Heart right ventricle (tissue), 16 donors: ENCODE data around the gene BCDIN3D. TPM values are rescaled to one million over a fixed set of nuclear protein-coding genes. Genes with fewer than 3 reads are reported as not detected.

Source experiments
- ATAC-seq, 8 donors: fragments of 200-7000 bp; cut with Tn5 transposase; one replicate each; pipeline ENCODE4 v1.9.1; 2020; ENCODE audit warnings: mild to moderate bottlenecking in 8 of 8, moderate library complexity in 8 of 8, moderate number of reproducible peaks in 1 of 8
- DNase-seq, 2 donors: peaks; one replicate each; pipeline ENCODE4 v3.0.0-alpha.2; 2020
- H3K27ac ChIP-seq, 10 donors: fragments of 200-600 bp; sonication (generic) in 2 of 10; one replicate each; pipeline versions ENCODE4 v1.5.0 to v1.8.0; 2020 to 2022; ENCODE audit warnings: mild to moderate bottlenecking in 3 of 10
- H3K27me3 ChIP-seq, 7 donors: fragments of 200-600 bp; one replicate each; pipeline ENCODE4 v1.8.0; 2021 to 2022; ENCODE audit warnings: mild to moderate bottlenecking in 2 of 7
- H3K36me3 ChIP-seq, 9 donors: fragments of 200-600 bp; sonication (generic) in 1 of 9; one replicate each; pipeline versions ENCODE4 v1.5.0 to v1.8.0; 2020 to 2022; ENCODE audit warnings: mild to moderate bottlenecking in 2 of 9
- H3K4me1 ChIP-seq, 9 donors: fragments of 200-600 bp; sonication (generic) in 1 of 9; one replicate each; pipeline versions ENCODE4 v1.5.0 to v1.8.0; 2020 to 2022; ENCODE audit warnings: mild to moderate bottlenecking in 4 of 9
- H3K4me3 ChIP-seq, 10 donors: fragments of 200-600 bp; sonication (generic) in 2 of 10; one replicate each; pipeline versions ENCODE4 v1.5.0 to v1.8.0; 2020 to 2022; ENCODE audit warnings: mild to moderate bottlenecking in 7 of 10, moderate library complexity in 2 of 10
- H3K9me3 ChIP-seq, 11 donors: fragments of 200-600 bp in 10 of 11; sonication (generic) in 2 of 11; one replicate each; pipeline versions ENCODE4 v1.5.0 to v1.8.0; 2013 to 2022; ENCODE audit warnings: mild to moderate bottlenecking in 2 of 11, control low read depth in 1 of 11, moderate library complexity in 1 of 11
- CTCF ChIP-seq, 9 donors: fragments of 200-600 bp; sonication (generic) in 2 of 9; IDR thresholded peaks; one replicate each; pipeline versions ENCODE4 v1.5.0 to v1.8.0; 2021 to 2022; ENCODE audit warnings: antibody characterized with exemption in 9 of 9, mild to moderate bottlenecking in 5 of 9, moderate library complexity in 1 of 9
- WGBS, 2 donors: extraction: QIAGEN DNeasy Blood & Tissue Kit; methylation state at CpG; one replicate each; pipeline ENCODE4 v1.1.7; 2013; ENCODE audit warnings: inconsistent platforms in 1 of 2; 5-methylcytosine and 5-hydroxymethylcytosine counted together
- intact Hi-C, 10 donors: fragments of 100-400 bp; cut with DNase I; formaldehyde crosslinking; loops; one replicate each; pipeline versions ENCODE4 v1.11.1 to v1.14.2; 2022
- polyA plus RNA-seq, 2 donors: library from polyadenylated mRNA; stranded (reverse); fragments of 200-250 nt; gene quantifications; one replicate each; pipeline ENCODE4 v1.2.3, GENCODE V29; 2013
- total RNA-seq, 10 donors: library from RNA; stranded (reverse); fragmentation: NEBNext Ultra II Directional in 3 of 10; extraction: Animal tissue kit (Norgen Biotek cat#: 25700) in 3 of 10; gene quantifications; one replicate each; pipeline versions ENCODE4 v1.2.1 to v1.2.4, GENCODE V29; 2021 to 2023
- donor health status: Arrhythmogenic right ventricular cardiomyopathy.
- donor health status: ischemic (EF 13 %, LVEDD 7.1; RV severe dilation, severe dysfunction).
- donor health status: healthy with polysubstance abuse.
- donor health status: DM: no; HTN: yes; CAD: no.
- donor health status: DM: no; HTN: no; CAD: no.
- donor health status: ischemic (EF 25% LVEDD 6.9; RV normal size, moderate dysfunction).
- donor health status: ischemic (EF 25% LVEDD 5.7; RV mildly dilated, moderate dysfunction).
- donor health status: healthy.
- donor health status: DM: yes; HTN: yes; CAD: no.
- donor health status: Ischemic cardiomyopathy.
- donor health status: ischemic (EF 35%, LVEDD 5.7; RV mildly dilated, moderate dysfunction).
- donor health status: nonischemic (EF 11% LVEDD 7.7; RV severe dilation, severe dysfunction).
- donor health status: DM: yes; HTN: yes; CAD: no.
- donor health status: PGD.
- donor health status: ischemic (EF 29% LVEDD 5.4; RV normal size, mild dysfunction).
- donor health status: nonischemic (EF 23%, LVEDD 6.1; RV moderate dilation, normal function).

The BCDIN3D gene
- total and polyA plus RNA-seq, 12 donors: 1.1 to 3.9 (median 2.1) TPM

DNA sequence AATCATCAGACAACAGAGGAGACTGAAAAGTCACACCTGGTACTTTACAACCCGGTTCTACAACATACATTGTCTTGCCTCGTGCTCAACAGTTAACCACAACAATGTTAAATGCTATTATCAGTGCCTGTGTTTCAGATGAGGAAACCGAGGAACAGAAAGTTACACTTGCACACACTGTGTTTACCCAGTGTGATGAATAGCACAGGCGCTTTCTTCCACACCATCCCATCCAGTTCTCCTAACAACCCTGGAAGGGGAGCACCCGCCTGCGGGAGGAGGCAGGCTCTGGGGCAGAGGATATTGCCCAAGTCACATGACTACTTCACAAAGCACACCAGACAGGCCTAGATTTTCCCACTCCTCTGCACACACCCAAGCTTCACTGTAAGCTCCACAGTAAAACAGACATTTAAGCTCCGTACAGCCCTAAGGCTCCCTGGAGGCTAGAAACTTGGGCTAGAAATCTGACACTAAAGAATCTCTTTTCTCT is 36.5 kb downstream of the BCDIN3D start:
- Histone ChIP-seq H3K27ac (peak overlapping the region in 7 of 10 donors; percentile 0 to 59 (median 19)), H3K4me1 (peaks cover 32 to 61% (median 53%) of the 10 kb centered on the region in 9 donors), H3K27me3 (no peaks in the 10 kb centered on the region), H3K4me3 (no peak overlapping the region), H3K36me3 (peaks cover 0 to 58% (median 14%) of the 10 kb centered on the region in 9 donors), H3K9me3 (no peaks in the 10 kb centered on the region)
- ATAC-seq: peak in 1 of 8 donors; percentile 7
- DNase-seq: no peak
- intact Hi-C loops: no loop called here
- no peak for TF ChIP-seq CTCF (IDR thresholded peaks at IDR 0.05)
- WGBS, 2 donors: 68 to 70% methylated on average over 7 of the region's 7 CpGs

DNA sequence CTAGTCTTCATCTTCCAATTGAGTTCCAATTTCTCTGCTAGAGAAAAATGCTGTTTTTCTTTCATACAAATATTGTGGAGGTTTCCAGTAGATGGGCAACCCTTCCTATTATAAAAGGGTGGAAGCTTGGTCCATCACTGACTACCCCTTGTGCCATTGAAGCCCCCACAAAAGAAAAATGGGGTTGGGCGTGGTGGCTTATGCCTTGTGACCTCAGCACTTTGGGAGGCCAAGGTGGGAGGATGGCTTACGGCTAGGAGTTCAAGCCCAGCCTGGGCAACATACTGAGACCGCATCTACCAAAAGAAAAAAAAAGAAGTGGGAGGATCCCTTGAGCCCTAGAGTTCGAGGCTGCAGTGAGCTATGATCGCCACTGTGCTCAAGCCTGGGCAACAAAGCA is 37.5 kb downstream of the BCDIN3D start:
- Histone ChIP-seq H3K4me1 (peaks cover 31 to 61% (median 52%) of the 10 kb centered on the region in 9 donors), H3K9me3 (no peaks in the 10 kb centered on the region), H3K27me3 (no peaks in the 10 kb centered on the region), H3K4me3 (no peak overlapping the region), H3K27ac (peak overlapping the region in 2 of 10 donors; percentile 0 to 58), H3K36me3 (peaks cover 0 to 67% (median 14%) of the 10 kb centered on the region in 9 donors)
- DNase-seq (no peak), ATAC-seq (no peak)
- 89 to 90% methylated on average over 5 of the region's 5 CpGs for WGBS, 2 donors
- TF ChIP-seq CTCF (IDR thresholded peaks at IDR 0.05): no peak
- intact Hi-C loops: no loop called here

DNA sequence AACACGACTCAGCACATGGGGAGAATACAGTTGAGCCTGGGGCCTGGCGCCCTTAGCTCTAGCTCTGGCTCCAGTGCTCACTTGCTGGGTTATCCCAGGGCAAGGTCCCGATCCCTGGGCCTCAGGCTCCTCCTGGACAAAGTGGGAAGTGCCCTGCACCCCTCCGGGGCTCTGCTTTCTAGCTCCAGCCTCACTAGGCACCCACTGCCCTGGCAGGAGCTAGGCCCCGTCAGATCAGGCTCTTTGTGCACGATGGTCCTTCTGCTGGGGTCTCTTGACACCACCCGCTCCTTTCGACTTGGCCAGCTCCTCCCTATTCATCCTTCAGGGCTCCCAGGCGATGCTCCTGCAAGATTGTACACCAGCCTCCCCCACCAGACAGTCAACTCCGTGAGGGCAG is 38.1 kb downstream of the BCDIN3D start:
- Histone ChIP-seq H3K27ac (no peak overlapping the region), H3K36me3 (peaks cover 0 to 73% (median 14%) of the 10 kb centered on the region in 9 donors), H3K27me3 (no peaks in the 10 kb centered on the region), H3K4me1 (peaks cover 28 to 60% (median 49%) of the 10 kb centered on the region in 9 donors), H3K9me3 (no peaks in the 10 kb centered on the region), H3K4me3 (no peak overlapping the region)
- ATAC-seq: no peak
- no peak for TF ChIP-seq CTCF (IDR thresholded peaks at IDR 0.05)
- intact Hi-C loops: no loop called here
- DNase-seq: no peak
- WGBS, 2 donors: 95 to 96% methylated on average over 10 of the region's 10 CpGs

GRCh38 chr12:49803693-49804450 is 39.0 kb downstream of the BCDIN3D start:
- WGBS, 2 donors: 86 to 93% methylated on average over 12 of the region's 12 CpGs
- H3K27me3 ChIP-seq: no peaks in the 10 kb centered on the region
- no peak overlapping the region for H3K4me3 ChIP-seq
- ATAC-seq (no peak), DNase-seq (no peak)
- no peak overlapping the region for H3K27ac ChIP-seq
- no peaks in the 10 kb centered on the region for H3K9me3 ChIP-seq
- peaks cover 18 to 53% (median 40%) of the 10 kb centered on the region in 9 donors for H3K4me1 ChIP-seq
- H3K36me3 ChIP-seq: peaks cover 0 to 83% (median 14%) of the 10 kb centered on the region in 9 donors
- intact Hi-C loops: no loop called here
- no peak for TF ChIP-seq CTCF (IDR thresholded peaks at IDR 0.05)
